Breast epithelium (tissue), 3 donors: ENCODE results near the gene NRG3.

Experiments used
- POLR2A ChIP-seq: fragments of 450-650 bp; IDR thresholded peaks from one replicate; pipeline ENCODE4 v1.6.1; 2016; ENCODE audit warnings: antibody characterized with exemption, mild to moderate bottlenecking, moderate library complexity
- TF ChIP-seq, protein P1 (sequence below), 3 donors: fragments of 450-650 bp; IDR thresholded peaks; one replicate each; pipeline ENCODE4 v1.5.1; 2016 to 2017; ENCODE audit warnings: antibody characterized with exemption in 3 of 3, mild to moderate bottlenecking in 3 of 3, moderate library complexity in 3 of 3

DNA sequence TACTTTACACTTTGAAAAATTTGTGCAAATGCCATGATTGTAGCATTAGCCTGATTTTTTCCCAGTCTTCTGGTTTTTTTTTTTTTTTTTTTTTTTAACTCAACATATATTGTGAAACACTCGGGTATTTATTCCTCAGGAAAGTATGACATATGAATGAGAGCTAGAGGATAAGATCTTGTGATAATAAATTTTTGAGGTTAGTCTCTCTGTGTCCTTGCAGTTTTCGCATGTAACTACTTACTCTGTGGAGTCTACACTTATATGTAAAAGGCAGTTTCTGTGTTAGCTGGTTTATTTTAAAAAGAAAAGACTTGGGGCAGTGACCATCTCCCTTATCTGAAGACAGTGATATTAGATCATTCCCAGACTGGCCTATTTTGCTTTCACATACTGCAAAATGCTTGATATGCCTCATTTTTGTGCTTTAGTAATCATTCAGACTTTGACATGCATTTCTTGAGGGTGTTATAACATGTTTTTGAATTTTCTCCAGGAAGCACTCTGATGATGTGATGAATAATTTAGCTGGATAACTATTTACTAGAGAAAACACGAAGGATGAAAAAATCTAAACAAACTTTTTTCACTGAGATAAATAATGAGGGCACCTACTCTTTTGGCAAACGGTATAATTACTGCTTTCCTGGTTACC, 371.0 kb downstream of the NRG3 start:
- TF ChIP-seq, protein P1, sequence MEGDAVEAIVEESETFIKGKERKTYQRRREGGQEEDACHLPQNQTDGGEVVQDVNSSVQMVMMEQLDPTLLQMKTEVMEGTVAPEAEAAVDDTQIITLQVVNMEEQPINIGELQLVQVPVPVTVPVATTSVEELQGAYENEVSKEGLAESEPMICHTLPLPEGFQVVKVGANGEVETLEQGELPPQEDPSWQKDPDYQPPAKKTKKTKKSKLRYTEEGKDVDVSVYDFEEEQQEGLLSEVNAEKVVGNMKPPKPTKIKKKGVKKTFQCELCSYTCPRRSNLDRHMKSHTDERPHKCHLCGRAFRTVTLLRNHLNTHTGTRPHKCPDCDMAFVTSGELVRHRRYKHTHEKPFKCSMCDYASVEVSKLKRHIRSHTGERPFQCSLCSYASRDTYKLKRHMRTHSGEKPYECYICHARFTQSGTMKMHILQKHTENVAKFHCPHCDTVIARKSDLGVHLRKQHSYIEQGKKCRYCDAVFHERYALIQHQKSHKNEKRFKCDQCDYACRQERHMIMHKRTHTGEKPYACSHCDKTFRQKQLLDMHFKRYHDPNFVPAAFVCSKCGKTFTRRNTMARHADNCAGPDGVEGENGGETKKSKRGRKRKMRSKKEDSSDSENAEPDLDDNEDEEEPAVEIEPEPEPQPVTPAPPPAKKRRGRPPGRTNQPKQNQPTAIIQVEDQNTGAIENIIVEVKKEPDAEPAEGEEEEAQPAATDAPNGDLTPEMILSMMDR (IDR thresholded peaks at IDR 0.05), result no peak
- TF ChIP-seq POLR2A, result no peak
